ENCODE results near the gene UPK3A. TPM values are rescaled to one million over a fixed set of nuclear protein-coding genes. Genes with fewer than 3 reads are reported as not detected.

The UPK3A gene
- total RNA-seq, 4 donors from 2014 or later, result 0.79 TPM; not detected in 3

DNA sequence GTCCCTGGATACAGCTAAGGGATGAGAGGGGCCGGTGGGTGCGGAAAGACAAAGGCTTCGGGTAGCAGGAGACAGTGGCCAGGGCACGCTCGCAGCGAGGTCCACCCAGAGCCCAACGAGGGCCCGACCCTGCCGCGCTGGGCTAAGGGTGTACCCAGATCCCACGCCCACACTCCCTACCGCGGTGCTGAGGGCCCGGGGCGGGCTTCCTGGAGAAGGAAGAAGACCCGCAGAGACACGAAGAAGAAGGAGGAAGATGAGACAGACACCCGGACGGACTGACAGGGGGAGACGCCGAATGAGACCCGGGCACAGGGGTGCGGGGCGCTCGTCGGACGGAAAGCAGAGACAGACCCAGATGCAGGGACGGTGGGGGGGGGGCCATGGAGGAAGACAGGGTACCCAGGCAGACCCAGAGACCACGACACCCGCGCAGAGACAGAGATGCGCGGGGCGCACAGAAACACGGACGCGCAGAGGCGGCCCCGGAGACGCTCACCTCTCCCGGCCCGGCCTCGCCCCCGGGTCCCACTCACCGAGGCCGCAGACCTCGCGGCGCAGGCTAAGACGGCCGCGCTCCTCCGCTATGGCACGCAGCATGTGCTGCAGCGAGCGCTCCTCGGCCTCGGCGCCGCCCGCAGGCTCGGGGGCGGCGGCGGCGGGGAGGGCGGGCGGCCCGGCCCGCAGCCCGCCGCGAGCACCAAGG lies 44.5 kb upstream of the UPK3A start:
- peak; percentile 35 for DNase-seq
- intact Hi-C loops (cut with DNase I; ENCODE audit: low total_unique reads), result no loop called here
- in situ Hi-C loops (cut with MboI; ENCODE audit: low pct_ligation_motif_present in 1 of 4, low pct_unique_long_range_greater_than_20kb in 1 of 4, low sequenced_read_pairs in 3 of 4), result loop anchor here in 1 of 4 donors (10.0 kb wide), 1 partner anchor 75 kb away; the partner anchor contains the start of gene NUP50
- TF ChIP-seq, protein P1, sequence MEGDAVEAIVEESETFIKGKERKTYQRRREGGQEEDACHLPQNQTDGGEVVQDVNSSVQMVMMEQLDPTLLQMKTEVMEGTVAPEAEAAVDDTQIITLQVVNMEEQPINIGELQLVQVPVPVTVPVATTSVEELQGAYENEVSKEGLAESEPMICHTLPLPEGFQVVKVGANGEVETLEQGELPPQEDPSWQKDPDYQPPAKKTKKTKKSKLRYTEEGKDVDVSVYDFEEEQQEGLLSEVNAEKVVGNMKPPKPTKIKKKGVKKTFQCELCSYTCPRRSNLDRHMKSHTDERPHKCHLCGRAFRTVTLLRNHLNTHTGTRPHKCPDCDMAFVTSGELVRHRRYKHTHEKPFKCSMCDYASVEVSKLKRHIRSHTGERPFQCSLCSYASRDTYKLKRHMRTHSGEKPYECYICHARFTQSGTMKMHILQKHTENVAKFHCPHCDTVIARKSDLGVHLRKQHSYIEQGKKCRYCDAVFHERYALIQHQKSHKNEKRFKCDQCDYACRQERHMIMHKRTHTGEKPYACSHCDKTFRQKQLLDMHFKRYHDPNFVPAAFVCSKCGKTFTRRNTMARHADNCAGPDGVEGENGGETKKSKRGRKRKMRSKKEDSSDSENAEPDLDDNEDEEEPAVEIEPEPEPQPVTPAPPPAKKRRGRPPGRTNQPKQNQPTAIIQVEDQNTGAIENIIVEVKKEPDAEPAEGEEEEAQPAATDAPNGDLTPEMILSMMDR (IDR thresholded peaks at IDR 0.05), result no peak
- TF ChIP-seq POLR2AphosphoS5 (IDR thresholded peaks at IDR 0.05) (no peak), EP300 (IDR thresholded peaks at IDR 0.05; ENCODE audit: low read depth) (no peak), POLR2A (IDR thresholded peaks at IDR 0.05) (no peak)
- H3K27me3 ChIP-seq, result no peaks in the 10 kb centered on the region
- peaks cover 6 to 34% (median 19%) of the 10 kb centered on the region in 4 donors for H3K4me1 ChIP-seq
- peak overlapping the region; percentile 62 to 69 (median 66) for H3K27ac ChIP-seq
- H3K36me3 ChIP-seq, result no peaks in the 10 kb centered on the region
- H3K9me3 ChIP-seq, result no peaks in the 10 kb centered on the region
- peak overlapping the region; percentile 54 to 90 (median 67) for H3K4me3 ChIP-seq
- 1 to 2% methylated on average over 12 to 29 of the region's 73 CpGs for WGBS, 2 donors (ENCODE audit: low coverage in 1 of 2)

DNA sequence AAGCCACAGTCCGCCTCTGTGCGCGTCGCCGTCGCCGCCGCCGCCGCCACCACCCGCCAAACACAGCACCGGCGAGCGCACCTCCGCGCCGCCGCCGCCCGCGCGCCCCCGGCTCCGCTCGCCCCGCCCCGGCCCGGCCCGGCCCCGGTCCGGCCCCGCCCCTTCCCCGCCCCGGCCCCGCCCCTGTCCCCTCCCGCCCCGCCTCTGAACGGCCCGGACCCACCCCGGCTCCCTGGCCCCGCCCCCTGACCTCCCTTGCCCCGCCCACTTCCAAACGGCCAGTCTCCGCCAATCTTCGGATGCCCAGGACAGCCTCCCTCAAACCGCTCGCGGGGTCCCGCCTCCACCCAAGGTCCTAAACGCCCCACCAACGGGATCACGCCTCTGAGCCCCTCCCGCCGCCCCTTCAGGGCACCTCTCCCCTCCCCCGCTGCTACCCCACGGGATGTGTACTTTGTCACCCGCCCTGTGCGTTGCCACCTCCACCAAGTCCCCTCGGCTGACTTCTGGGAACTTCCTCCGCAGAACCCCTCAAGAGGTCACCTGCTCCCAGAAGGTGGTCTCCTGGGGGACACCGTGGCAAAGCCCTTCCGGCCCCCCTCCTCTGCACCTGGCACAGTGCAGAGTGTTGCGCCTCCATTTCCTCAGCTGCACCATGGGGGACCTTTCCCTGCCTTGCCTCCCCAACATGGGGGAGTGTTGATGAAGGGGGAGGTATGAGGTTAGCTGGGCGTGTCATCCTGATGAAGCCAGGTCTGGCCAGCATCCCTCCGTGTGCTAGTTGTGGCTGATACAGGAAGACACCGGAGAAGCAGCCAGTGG lies 43.7 kb upstream of the UPK3A start, which contains the start of gene KIAA0930:
Gene KIAA0930, minus strand, starts transcription at position 85 of the 822 bp plus-strand sequence. CDS start 191 bp downstream, outside the sequence.
- TF ChIP-seq EP300 (IDR thresholded peaks at IDR 0.05; ENCODE audit: low read depth), result no peak
- Histone ChIP-seq H3K4me1 (peaks cover 10 to 37% (median 23%) of the 10 kb centered on the region in 4 donors), H3K9me3 (no peaks in the 10 kb centered on the region), H3K36me3 (no peaks in the 10 kb centered on the region), H3K27me3 (no peaks in the 10 kb centered on the region), H3K27ac (peak within 1 kb of the TSS; percentile 67 to 77 (median 72)), H3K4me3 (peak within 1 kb of the TSS; percentile 54 to 90 (median 67))
- in situ Hi-C loops (cut with MboI; ENCODE audit: low pct_ligation_motif_present in 1 of 4, low pct_unique_long_range_greater_than_20kb in 1 of 4, low sequenced_read_pairs in 3 of 4), result loop anchor here in 1 of 4 donors (10.0 kb wide), 1 partner anchor 76 kb away; the partner anchor contains the start of gene NUP50
- intact Hi-C loops (cut with DNase I; ENCODE audit: low total_unique reads), result no loop called here
- 17% methylated on average over 28 of the region's 66 CpGs; no CpG with 5 or more reads in 1 of the 2 donors for WGBS, 2 donors (ENCODE audit: low coverage in 1 of 2)
- DNase-seq, result peak; percentile 88

DNA sequence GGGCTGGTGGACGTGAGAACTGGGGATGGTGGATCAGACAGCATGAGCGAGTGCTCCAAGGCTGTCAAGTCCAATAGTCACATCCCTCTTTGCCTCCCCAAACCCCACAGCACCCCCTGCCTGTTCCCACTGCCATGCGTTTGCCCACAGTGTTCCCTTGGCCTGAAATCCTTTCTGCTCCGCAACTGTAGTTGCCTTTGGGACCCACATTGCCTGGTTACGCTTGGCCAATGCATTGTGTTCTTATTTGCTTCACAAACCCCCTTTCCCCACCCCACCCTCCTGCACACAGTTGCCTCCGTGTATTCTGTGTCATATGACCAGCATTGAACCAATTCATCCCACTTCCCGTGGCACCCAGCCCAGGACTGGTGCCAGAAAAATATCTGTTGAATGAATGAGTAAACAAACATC lies 42.0 kb upstream of the UPK3A start:
- H3K36me3 ChIP-seq, result no peaks in the 10 kb centered on the region
- 37 to 61% methylated on average over 4 to 7 of the region's 7 CpGs for WGBS, 2 donors (ENCODE audit: low coverage in 1 of 2)
- in situ Hi-C loops (cut with MboI; ENCODE audit: low pct_ligation_motif_present in 1 of 4, low pct_unique_long_range_greater_than_20kb in 1 of 4, low sequenced_read_pairs in 3 of 4), result loop anchor here in 1 of 4 donors (10.0 kb wide), 1 partner anchor 78 kb away; the partner anchor contains the start of gene NUP50
- no peaks in the 10 kb centered on the region for H3K27me3 ChIP-seq
- peak overlapping the region in 2 of 4 donors; percentile 1 to 13 for H3K27ac ChIP-seq
- TF ChIP-seq EP300 (IDR thresholded peaks at IDR 0.05; ENCODE audit: low read depth), result no peak
- TF ChIP-seq, protein P1 (IDR thresholded peaks at IDR 0.05), result no peak
- TF ChIP-seq POLR2A (IDR thresholded peaks at IDR 0.05), result no peak
- no peak for TF ChIP-seq POLR2AphosphoS5 (IDR thresholded peaks at IDR 0.05)
- peaks cover 16 to 50% (median 33%) of the 10 kb centered on the region in 4 donors for H3K4me1 ChIP-seq
- DNase-seq, result peak; percentile 56
- H3K4me3 ChIP-seq, result no peak overlapping the region
- intact Hi-C loops (cut with DNase I; ENCODE audit: low total_unique reads), result no loop called here
- no peaks in the 10 kb centered on the region for H3K9me3 ChIP-seq

DNA sequence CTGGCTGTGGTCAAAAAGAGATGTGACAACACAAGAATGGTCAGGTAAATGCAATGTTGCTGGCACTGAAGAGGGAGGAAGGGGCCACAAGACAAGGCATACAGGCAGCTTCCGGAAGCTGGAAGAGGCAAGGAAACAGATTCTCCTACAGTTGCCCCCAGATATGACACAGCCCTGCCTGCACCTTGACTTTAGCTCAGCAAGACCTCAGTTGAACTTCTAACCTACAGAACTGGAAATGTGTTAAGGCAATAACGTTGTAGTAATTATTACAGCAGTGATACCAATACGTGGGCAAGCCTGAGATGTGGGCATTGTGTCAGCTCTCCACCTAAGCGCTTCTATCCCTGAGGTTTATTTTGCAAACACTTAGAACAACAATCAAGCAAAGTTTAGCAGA lies 39.8 kb upstream of the UPK3A start:
- H3K4me1 ChIP-seq, result peaks cover 10 to 50% (median 25%) of the 10 kb centered on the region in 4 donors
- H3K9me3 ChIP-seq, result no peaks in the 10 kb centered on the region
- DNase-seq, result no peak
- H3K27ac ChIP-seq, result peak overlapping the region; percentile 15 to 91 (median 86)
- no peak overlapping the region for H3K4me3 ChIP-seq
- H3K27me3 ChIP-seq, result no peaks in the 10 kb centered on the region
- TF ChIP-seq, protein P1 (IDR thresholded peaks at IDR 0.05), result no peak
- TF ChIP-seq POLR2AphosphoS5 (IDR thresholded peaks at IDR 0.05) (no peak), POLR2A (IDR thresholded peaks at IDR 0.05) (no peak), EP300 (IDR thresholded peaks at IDR 0.05; ENCODE audit: low read depth) (no peak)
- in situ Hi-C loops (cut with MboI; ENCODE audit: low pct_ligation_motif_present in 1 of 4, low pct_unique_long_range_greater_than_20kb in 1 of 4, low sequenced_read_pairs in 3 of 4), result loop anchor here in 1 of 4 donors (10.0 kb wide), 1 partner anchor 80 kb away; the partner anchor contains the start of gene NUP50
- no peaks in the 10 kb centered on the region for H3K36me3 ChIP-seq
- 60 to 69% methylated on average over 1 to 4 of the region's 4 CpGs for WGBS, 2 donors (ENCODE audit: low coverage in 1 of 2)
- intact Hi-C loops (cut with DNase I; ENCODE audit: low total_unique reads), result no loop called here
